Measurements from ENCODE around the gene HPCAL4. TPM values are rescaled to one million over a fixed set of nuclear protein-coding genes. Genes with fewer than 3 reads are reported as not detected.

Gene HPCAL4
- total RNA-seq, 1 donor from 2014 or later, result 0.05 TPM

DNA sequence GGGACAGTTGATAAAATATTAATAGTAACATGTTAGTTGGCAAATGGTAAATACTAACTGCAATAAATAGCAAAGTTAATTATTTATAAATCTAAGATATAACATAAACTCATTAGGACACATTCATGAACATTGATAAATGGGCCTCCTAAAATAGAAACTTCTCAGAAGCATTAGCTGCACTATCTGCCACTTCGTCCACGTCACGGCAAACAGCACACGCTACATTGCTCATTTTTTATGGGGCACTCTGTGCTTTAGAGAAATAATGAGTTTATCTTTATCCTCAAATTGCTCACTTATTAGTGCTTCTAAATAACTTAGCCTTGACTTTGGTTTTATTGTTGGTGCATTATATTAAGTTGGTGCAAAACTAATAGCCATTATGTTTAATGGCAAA lies 16.3 kb upstream of the HPCAL4 start:
- intact Hi-C loops (cut with DNase I), result no loop called here

DNA sequence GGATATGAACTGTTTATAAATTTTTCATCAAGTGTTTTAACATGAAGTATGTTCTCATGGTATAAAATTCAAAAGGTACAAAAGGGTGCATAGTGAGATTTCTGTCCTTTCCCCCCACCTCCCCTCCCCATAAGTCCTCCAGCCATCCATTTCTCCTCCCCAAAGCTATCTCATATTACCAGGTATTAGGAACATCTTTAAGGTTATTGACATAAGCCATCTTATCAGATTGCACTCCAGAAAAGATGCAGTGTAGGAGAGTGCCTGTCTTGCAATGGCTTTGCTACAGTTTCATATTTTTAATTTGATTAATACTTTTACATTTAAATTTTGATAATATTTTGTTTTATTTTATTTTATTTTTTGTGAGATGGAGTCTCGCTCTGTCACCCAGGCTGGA lies 13.5 kb upstream of the HPCAL4 start:
- no peak for DNase-seq (ENCODE audit: low spot score)
- intact Hi-C loops (cut with DNase I), result no loop called here

More for the DNA sequence above, 16.3 kb upstream of the HPCAL4 start:
- no peak for DNase-seq (ENCODE audit: low spot score)

GRCh38 chr1:39701049-39701439 lies 9.8 kb upstream of the HPCAL4 start:
- intact Hi-C loops (cut with DNase I), result no loop called here
- DNase-seq (ENCODE audit: low spot score), result no peak

GRCh38 chr1:39700348-39700747 lies 9.1 kb upstream of the HPCAL4 start:
- DNase-seq (ENCODE audit: low spot score), result no peak
- intact Hi-C loops (cut with DNase I), result no loop called here

DNA sequence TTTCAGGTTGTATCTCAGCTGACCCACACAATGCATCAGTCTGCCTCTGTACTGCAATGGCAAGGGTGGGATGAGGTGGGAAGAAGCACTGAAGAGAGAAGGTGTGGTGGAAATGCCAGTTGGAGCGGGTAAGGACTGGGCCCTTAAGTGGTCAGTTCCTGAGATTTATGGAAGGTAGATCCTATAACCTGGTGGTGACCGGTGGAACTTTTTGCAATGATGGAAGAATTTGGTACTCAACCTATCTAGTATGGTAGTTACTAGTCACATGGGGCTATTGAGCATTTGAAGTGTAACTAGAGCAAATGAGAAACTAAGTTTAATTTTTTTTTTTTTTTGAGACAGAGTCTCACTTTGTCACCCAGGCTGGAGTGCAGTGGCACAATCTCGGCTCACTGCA lies 8.2 kb upstream of the HPCAL4 start:
- intact Hi-C loops (cut with DNase I), result no loop called here
- no peak for DNase-seq (ENCODE audit: low spot score)

DNA sequence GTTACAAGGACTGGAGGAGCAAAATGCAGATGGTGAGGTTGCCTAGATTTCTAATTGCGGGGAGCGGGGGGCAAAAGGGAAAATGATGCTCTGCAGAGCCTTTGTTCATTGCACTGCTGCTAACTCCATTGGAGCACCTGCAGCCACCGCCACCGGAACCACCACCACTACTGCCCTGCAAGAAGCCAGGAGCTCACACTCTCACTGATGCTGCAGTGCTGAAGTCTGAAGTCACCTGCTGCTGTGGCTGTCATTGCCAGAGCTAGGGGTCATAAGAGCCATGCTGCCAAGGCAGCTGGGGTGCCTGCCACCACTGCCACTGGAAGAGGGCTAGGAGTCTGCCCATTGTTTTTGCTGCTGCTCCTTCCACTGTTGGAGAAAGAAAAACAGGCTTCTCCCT lies 7.3 kb upstream of the HPCAL4 start:
- intact Hi-C loops (cut with DNase I), result no loop called here
- no peak for DNase-seq (ENCODE audit: low spot score)

DNA sequence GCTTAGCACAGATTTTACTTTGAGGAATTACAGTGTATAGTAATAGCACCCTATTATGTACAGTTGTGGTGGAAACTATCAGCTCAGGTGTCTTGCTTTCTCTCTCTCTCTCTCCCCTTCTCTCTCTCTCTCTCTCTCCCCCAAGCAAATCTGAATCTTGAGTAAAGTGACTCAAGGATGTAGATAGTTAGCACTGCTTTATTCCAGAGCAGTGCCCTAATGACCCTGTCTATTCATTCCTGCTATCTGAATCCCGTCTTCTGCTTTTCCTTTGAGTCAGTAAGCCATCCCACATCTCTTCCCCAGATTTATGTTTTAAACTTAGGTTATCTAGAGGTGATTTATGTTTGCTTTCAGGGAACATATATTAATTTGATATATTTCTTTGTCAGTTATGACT lies 5.2 kb upstream of the HPCAL4 start:
- DNase-seq (ENCODE audit: low spot score), result no peak
- intact Hi-C loops (cut with DNase I), result no loop called here

DNA sequence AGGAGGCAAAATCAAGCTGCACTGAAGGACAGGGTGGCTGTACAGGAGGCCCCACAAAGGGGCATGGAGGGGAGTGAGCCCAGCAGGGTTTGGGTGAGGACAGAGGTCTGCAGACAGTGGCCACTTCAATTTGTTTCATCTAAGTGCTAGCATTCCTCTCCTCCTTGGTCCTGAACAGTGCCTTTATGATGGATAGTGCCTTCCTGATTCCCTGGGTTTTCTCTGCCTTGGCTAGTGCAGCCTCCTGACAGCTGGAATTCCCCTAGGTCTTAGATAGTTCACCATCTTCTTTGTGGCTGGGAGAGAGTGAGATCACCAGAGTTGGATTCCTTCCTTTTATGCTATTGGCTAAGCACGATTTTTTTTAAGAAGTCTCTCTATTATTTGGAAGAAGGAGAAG lies 3.8 kb upstream of the HPCAL4 start:
- no peak for DNase-seq (ENCODE audit: low spot score)
- intact Hi-C loops (cut with DNase I), result no loop called here

DNA sequence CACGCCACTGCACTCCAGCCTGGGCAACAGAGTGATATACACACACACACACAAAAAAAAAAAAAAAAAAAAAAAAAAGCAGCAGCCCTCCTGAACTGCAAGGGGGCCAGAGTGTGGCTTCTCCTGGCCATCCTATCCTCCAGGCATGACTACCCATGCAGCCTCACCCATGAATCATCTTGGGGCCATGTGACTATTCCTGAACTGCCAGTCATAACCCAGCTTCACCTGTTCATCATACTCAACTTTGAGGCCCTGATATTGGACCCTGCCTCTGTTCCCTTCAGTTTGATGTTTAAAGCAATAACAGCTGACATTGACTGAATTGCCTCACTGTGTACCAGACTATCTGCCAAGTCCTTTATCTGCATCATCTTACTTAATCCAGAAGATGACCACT lies 2.8 kb upstream of the HPCAL4 start:
- no peak for DNase-seq (ENCODE audit: low spot score)
- intact Hi-C loops (cut with DNase I), result no loop called here

- intact Hi-C loops (cut with DNase I), result no loop called here
- no peak for DNase-seq (ENCODE audit: low spot score)
Observed at GRCh38 chr1:39692152-39693074, 1.2 kb upstream of the HPCAL4 start.

DNA sequence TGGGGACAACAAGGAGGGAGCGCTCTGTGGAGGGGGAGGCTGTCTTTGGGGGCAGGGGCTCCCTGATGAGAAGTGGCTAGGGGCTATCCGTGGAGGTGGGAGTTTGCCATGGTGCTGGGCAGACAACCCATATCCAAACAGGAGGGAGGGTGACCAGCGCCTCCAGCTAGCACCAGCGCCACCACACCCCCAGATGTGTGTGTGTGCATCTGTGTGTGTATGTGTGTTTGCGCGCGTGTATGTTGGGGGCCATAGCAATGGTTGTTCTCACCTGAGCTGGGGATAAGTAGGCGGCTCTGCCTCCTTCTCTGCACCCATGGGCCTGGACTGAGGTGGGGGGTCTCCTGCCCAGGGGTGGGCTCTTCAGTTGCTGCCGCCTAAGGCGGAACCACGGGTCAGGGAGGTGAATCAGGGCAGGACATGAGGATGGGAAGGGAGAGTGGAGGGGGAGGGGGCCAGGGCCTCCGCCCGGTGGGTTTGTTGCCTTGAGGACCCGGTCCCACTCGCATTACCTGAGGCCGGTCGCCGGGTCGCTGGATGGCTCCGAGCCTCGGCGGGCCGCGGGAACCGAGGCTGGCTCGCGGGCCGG lies 345 bp downstream of the HPCAL4 start:
- intact Hi-C loops (cut with DNase I), result no loop called here
- no peak for DNase-seq (ENCODE audit: low spot score)

DNA sequence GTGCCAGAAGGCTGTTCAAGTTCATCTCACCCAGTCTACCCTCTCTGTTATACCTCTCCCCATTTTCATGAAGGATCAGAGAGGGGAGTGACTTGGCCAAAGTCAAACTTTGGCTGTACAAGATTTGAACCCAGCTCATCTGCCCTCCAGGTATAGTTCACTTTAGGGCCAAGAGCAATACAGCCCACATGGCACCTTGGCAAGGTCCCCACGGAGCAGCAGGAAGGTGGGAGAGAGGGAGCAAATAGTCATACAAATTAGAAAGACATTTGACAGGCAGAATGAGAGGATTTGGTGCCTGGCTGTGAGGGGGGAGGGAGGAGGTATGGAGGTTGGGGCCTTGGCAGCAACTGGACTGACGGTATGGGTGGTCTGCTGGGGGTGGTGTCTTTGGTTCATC lies 1.0 kb downstream of the HPCAL4 start:
- intact Hi-C loops (cut with DNase I), result no loop called here

DNA sequence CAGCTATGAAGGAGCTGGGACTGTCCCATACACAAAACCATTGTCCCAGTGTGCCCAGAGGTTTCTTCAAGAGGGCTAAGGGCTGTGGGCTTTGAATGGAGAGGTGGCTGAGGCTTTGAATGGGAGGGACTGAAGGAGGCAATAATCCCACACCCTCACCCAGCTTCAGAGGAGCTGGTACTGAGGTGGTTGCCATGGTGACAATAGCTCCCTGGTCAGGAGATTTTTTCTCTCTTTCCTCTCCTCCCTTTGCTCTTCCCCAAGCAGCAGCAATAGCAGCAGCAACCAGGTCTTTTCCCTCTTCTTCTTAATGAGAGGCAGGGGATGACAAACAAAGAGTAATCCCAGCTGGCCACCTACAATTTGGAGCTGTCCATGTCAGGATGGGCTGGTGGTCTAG lies 1.6 kb downstream of the HPCAL4 start:
- intact Hi-C loops (cut with DNase I), result no loop called here
- no peak for DNase-seq (ENCODE audit: low spot score)

More for the DNA sequence above, 1.0 kb downstream of the HPCAL4 start:
- DNase-seq (ENCODE audit: low spot score), result no peak

DNA sequence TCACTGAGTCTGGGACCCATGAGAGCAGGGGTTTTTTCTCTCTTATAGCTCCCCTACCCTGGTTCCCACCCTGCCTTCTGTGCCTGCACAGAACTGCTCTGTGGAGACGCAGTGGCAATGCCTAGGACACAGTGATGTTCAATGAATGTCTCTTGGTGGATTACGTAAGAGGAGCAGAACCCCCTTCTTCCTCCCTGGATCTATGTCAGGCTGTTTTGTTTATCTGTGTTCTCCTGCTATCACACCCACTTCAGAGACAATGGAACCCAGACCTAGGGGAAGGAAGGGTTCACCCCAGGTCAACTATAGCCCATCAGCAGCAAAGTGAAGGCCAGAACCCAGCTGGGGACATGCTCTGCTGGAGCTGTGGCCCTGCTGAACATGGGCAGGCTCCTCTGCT lies 2.0 kb downstream of the HPCAL4 start:
- intact Hi-C loops (cut with DNase I), result no loop called here

DNA sequence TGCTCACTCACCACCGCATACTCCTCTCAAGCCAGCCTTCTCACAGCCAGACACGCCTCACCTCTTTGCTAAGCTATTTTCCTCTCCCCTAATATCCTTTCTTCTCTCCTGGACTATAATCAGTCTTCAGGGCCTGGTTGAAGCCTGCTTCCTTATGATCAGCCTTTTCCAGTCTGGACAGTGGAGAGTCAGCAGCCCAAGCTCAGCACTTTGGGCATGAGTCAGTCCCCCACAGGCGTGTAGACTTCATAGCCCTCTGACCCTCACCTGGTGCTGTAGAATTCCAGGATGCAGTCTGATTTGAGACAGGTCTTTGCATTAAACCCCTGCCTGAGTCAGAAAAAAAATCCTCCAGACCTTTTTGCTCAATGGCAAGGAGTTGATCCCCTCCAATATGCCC lies 2.5 kb downstream of the HPCAL4 start:
- intact Hi-C loops (cut with DNase I), result no loop called here
- no peak for DNase-seq (ENCODE audit: low spot score)

More for the DNA sequence above, 2.0 kb downstream of the HPCAL4 start:
- no peak for DNase-seq (ENCODE audit: low spot score)

- DNase-seq (ENCODE audit: low spot score), result no peak
- intact Hi-C loops (cut with DNase I), result no loop called here
Observed at GRCh38 chr1:39687243-39687642, 4.0 kb downstream of the HPCAL4 start.

DNA sequence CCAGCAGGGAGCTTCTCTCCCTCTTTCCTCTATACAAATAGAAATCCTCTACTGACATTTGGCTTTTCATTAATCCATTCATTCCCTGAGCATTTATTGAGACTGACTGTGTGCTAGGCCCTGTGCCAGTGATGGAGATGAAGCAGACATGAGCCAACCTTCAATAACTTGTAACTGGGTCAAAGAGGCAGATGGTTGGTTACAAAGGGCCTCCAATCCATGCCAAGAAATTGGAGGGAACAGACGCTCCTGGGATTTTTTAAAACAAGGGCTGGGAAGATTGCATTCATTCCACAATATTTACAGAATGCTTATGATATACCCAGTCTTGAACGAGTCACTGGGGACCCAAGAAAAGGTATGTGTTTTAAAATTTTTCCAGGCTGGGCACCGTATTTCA lies 6.2 kb downstream of the HPCAL4 start:
- no peak for DNase-seq (ENCODE audit: low spot score)
- intact Hi-C loops (cut with DNase I), result no loop called here

- intact Hi-C loops (cut with DNase I), result no loop called here
- no peak for DNase-seq (ENCODE audit: low spot score)
Observed at GRCh38 chr1:39684313-39684664, 6.9 kb downstream of the HPCAL4 start.

DNA sequence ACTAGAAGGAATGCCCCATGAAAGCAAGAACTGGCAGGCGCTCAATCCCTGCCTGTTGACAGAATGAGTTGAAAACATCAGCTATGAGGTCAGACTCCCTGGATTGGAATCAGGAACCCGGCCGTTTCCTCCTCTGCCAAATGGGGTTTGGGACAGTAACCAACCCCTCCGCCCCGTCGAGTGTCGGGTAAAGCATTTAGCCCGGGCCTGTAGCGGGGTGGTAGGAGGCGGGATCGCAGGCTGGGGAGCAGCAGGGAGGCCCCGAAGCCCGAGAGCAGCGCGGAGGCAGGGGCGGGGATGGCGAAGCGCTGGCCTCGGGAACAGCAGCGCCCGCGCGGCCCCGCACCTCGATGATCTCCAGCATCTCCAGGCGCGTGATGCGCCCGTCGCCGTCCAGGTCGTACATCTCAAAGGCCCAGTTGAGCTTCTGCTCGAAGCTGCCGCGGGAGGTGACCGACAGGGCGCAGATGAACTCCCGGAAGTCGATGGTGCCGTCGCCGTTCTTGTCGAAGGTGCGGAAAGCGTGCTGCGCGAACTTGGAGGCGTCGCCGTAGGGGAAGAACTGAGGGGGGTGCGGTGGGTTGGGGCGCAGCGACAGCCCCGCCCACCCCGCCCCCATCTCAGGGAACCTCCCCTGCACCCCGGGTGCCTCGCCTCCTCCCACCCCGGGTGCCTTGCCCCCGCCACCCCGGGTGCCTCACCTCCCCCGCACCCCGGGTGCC lies 7.5 kb downstream of the HPCAL4 start:
- intact Hi-C loops (cut with DNase I), result no loop called here
- no peak for DNase-seq (ENCODE audit: low spot score)

GRCh38 chr1:39681999-39682398 lies 9.2 kb downstream of the HPCAL4 start:
- intact Hi-C loops (cut with DNase I), result no loop called here
- no peak for DNase-seq (ENCODE audit: low spot score)

DNA sequence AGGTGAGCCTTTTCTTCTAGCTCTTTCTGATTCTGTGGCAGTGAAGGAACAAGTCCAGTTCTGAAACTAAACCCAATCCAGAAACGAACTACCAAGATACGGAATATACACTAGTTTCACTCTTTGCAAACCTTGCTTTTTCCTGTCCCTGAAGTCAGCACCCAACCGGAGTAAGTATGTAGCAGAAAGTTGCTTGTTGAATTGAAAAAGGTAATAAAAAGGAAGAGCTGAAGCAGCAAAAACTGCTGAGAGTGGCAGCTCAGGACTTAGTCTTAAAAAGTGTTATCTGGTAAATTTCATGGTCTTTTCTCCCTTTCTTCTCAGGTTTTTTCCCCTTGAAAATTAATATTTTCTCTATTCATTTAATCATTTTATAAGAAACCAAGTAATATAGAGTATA lies 9.9 kb downstream of the HPCAL4 start:
- intact Hi-C loops (cut with DNase I), result no loop called here
- DNase-seq (ENCODE audit: low spot score), result no peak

Data from cardiac septum (tissue), 1 donor.